Neural cell (in vitro differentiated cells): Measurements from ENCODE around the gene COX7B2.

Experiments used
- EP300 ChIP-seq: fragments of 450-650 bp; conservative IDR thresholded peaks from 2 replicates; pipeline ENCODE4 v1.6.1; 2014; ENCODE audit warnings: antibody characterized with exemption, mild to moderate bottlenecking, moderate library complexity; ENCODE audit not compliant: poor library complexity, severe bottlenecking
- EZH2 ChIP-seq: fragments of 200-600, 300-800 bp; shearing (Covaris generic), sonication (generic); IDR thresholded peaks from 2 replicates; pipeline ENCODE4 v1.6.1; 2014; ENCODE audit warnings: antibody characterized with exemption, low read length, borderline replicate concordance, mild to moderate bottlenecking; ENCODE audit not compliant: insufficient read depth, poor library complexity, severe bottlenecking
- MXI1 ChIP-seq: fragments of 450-650 bp; conservative IDR thresholded peaks from 2 replicates; pipeline ENCODE4 v1.6.1; 2014; ENCODE audit warnings: antibody characterized with exemption, mild to moderate bottlenecking; ENCODE audit not compliant: poor library complexity, severe bottlenecking
- POLR2AphosphoS5 ChIP-seq: IDR thresholded peaks from 2 replicates; pipeline ENCODE4 v1.6.1; 2012
- RAD21 ChIP-seq: fragments of 450-650 bp; conservative IDR thresholded peaks from 2 replicates; pipeline ENCODE4 v1.6.1; 2014; ENCODE audit warnings: antibody characterized with exemption, mild to moderate bottlenecking, moderate library complexity
- SMC3 ChIP-seq: fragments of 450-650 bp; conservative IDR thresholded peaks from 2 replicates; pipeline ENCODE4 v1.6.1; 2014; ENCODE audit warnings: antibody characterized with exemption, mild to moderate bottlenecking, moderate library complexity; ENCODE audit not compliant: poor library complexity
- TF ChIP-seq, protein P1 (sequence below): fragments of 450-650 bp; IDR thresholded peaks from 2 replicates; pipeline ENCODE4 v1.5.1; 2014; ENCODE audit warnings: antibody characterized with exemption, mild to moderate bottlenecking, moderate library complexity; ENCODE audit not compliant: poor library complexity, severe bottlenecking
- TF ChIP-seq, protein P2 (sequence below): IDR thresholded peaks from 2 replicates; pipeline ENCODE4 v1.6.1; 2012; ENCODE audit warnings: borderline replicate concordance

DNA sequence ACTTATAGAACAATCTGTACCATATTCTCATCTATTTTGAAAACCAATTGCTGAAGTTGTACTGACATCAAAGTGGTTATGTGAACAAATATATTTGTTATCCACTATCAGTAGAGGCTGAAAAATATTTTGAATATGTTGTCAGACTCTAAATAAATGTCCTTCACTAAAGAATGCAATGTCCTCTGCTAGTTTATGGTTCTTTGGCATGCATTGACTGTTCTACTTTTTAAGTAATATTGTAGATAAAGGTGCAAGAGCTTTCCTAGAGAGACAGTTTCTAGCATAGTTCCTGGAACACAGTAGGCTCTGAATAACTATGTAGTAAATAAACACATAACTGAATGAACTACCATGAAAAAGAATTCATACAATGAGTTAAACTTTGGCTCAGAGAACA is 18.2 kb upstream of the COX7B2 start:
- TF ChIP-seq, protein P1, sequence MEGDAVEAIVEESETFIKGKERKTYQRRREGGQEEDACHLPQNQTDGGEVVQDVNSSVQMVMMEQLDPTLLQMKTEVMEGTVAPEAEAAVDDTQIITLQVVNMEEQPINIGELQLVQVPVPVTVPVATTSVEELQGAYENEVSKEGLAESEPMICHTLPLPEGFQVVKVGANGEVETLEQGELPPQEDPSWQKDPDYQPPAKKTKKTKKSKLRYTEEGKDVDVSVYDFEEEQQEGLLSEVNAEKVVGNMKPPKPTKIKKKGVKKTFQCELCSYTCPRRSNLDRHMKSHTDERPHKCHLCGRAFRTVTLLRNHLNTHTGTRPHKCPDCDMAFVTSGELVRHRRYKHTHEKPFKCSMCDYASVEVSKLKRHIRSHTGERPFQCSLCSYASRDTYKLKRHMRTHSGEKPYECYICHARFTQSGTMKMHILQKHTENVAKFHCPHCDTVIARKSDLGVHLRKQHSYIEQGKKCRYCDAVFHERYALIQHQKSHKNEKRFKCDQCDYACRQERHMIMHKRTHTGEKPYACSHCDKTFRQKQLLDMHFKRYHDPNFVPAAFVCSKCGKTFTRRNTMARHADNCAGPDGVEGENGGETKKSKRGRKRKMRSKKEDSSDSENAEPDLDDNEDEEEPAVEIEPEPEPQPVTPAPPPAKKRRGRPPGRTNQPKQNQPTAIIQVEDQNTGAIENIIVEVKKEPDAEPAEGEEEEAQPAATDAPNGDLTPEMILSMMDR: no peak
- TF ChIP-seq EP300 (no peak), POLR2AphosphoS5 (no peak), MXI1 (no peak), SMC3 (no peak), RAD21 (no peak), EZH2 (no peak)
- TF ChIP-seq, protein P2, sequence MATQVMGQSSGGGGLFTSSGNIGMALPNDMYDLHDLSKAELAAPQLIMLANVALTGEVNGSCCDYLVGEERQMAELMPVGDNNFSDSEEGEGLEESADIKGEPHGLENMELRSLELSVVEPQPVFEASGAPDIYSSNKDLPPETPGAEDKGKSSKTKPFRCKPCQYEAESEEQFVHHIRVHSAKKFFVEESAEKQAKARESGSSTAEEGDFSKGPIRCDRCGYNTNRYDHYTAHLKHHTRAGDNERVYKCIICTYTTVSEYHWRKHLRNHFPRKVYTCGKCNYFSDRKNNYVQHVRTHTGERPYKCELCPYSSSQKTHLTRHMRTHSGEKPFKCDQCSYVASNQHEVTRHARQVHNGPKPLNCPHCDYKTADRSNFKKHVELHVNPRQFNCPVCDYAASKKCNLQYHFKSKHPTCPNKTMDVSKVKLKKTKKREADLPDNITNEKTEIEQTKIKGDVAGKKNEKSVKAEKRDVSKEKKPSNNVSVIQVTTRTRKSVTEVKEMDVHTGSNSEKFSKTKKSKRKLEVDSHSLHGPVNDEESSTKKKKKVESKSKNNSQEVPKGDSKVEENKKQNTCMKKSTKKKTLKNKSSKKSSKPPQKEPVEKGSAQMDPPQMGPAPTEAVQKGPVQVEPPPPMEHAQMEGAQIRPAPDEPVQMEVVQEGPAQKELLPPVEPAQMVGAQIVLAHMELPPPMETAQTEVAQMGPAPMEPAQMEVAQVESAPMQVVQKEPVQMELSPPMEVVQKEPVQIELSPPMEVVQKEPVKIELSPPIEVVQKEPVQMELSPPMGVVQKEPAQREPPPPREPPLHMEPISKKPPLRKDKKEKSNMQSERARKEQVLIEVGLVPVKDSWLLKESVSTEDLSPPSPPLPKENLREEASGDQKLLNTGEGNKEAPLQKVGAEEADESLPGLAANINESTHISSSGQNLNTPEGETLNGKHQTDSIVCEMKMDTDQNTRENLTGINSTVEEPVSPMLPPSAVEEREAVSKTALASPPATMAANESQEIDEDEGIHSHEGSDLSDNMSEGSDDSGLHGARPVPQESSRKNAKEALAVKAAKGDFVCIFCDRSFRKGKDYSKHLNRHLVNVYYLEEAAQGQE: no peak
